ENCODE measurements around the gene HIGD2A. TPM values are rescaled to one million over a fixed set of nuclear protein-coding genes. Genes with fewer than 3 reads are reported as not detected.
"Not testable (repeated sequence)": the region's sequence is repeated elsewhere in the genome, so short reads cannot be mapped to it uniquely, and the experiment has no call there.

The HIGD2A gene
- total RNA-seq, 1 donor from 2014 or later, result 104 TPM

- no peaks in the 10 kb centered on the region for H3K4me1 ChIP-seq
- no peaks in the 10 kb centered on the region for H3K27me3 ChIP-seq
- H3K9me3 ChIP-seq, result no peaks in the 10 kb centered on the region
- peak; percentile 25 for DNase-seq
- no peak for TF ChIP-seq CTCF (IDR thresholded peaks at IDR 0.05)
- ATAC-seq, result no peak
- no peak overlapping the region for H3K4me3 ChIP-seq
- peaks cover 45% of the 10 kb centered on the region for H3K36me3 ChIP-seq
- intact Hi-C loops (cut with DNase I), result no loop called here
- H3K27ac ChIP-seq, result no peak overlapping the region
These were observed 18.0 kb downstream of the HIGD2A start for GRCh38 chr5:176406436-176407052.

- Histone ChIP-seq H3K36me3 (peaks cover 45% of the 10 kb centered on the region), H3K4me1 (no peaks in the 10 kb centered on the region), H3K27ac (no peak overlapping the region), H3K4me3 (no peak overlapping the region), H3K27me3 (no peaks in the 10 kb centered on the region), H3K9me3 (no peaks in the 10 kb centered on the region)
- intact Hi-C loops (cut with DNase I), result no loop called here
- no peak for ATAC-seq
- peak; percentile 22 for DNase-seq
- TF ChIP-seq CTCF (IDR thresholded peaks at IDR 0.05), result no peak
These were observed 19.1 kb downstream of the HIGD2A start for GRCh38 chr5:176407456-176408251.

- H3K4me1 ChIP-seq; intact Hi-C loops (cut with DNase I); H3K9me3 ChIP-seq; ATAC-seq; H3K4me3 ChIP-seq; H3K27ac ChIP-seq; H3K27me3 ChIP-seq: not testable (repeated sequence)
- H3K36me3 ChIP-seq, result peaks cover 45% of the 10 kb centered on the region
- peak; percentile 6 for DNase-seq
These were observed 19.7 kb downstream of the HIGD2A start for GRCh38 chr5:176408252-176408573.

GRCh38 chr5:176408590-176408989 lies 20.0 kb downstream of the HIGD2A start:
- no peak for TF ChIP-seq CTCF (IDR thresholded peaks at IDR 0.05)

GRCh38 chr5:176409765-176410164 lies 21.2 kb downstream of the HIGD2A start:
- H3K4me1 ChIP-seq, result peaks cover 18% of the 10 kb centered on the region
- peaks cover 45% of the 10 kb centered on the region for H3K36me3 ChIP-seq
- intact Hi-C loops (cut with DNase I), result no loop called here
- no peak for TF ChIP-seq CTCF (IDR thresholded peaks at IDR 0.05)
- H3K27me3 ChIP-seq, result no peaks in the 10 kb centered on the region
- DNase-seq (no peak), ATAC-seq (no peak)
- H3K4me3 ChIP-seq, result no peak overlapping the region
- H3K9me3 ChIP-seq, result no peaks in the 10 kb centered on the region
- no peak overlapping the region for H3K27ac ChIP-seq

More at GRCh38 chr5:176408590-176408989, 20.0 kb downstream of the HIGD2A start:
- Histone ChIP-seq H3K4me1 (peaks cover 6% of the 10 kb centered on the region), H3K27ac (no peak overlapping the region), H3K27me3 (no peaks in the 10 kb centered on the region), H3K9me3 (no peaks in the 10 kb centered on the region), H3K4me3 (no peak overlapping the region), H3K36me3 (peaks cover 45% of the 10 kb centered on the region)
- no peak for ATAC-seq
- intact Hi-C loops (cut with DNase I), result no loop called here
- DNase-seq, result peak; percentile 2

- peaks cover 42% of the 10 kb centered on the region for H3K36me3 ChIP-seq
- TF ChIP-seq CTCF (IDR thresholded peaks at IDR 0.05), result no peak
- intact Hi-C loops (cut with DNase I), result no loop called here
- no peaks in the 10 kb centered on the region for H3K9me3 ChIP-seq
- H3K27ac ChIP-seq, result no peak overlapping the region
- H3K4me3 ChIP-seq, result no peak overlapping the region
- peaks cover 26% of the 10 kb centered on the region for H3K4me1 ChIP-seq
- no peaks in the 10 kb centered on the region for H3K27me3 ChIP-seq
- ATAC-seq (no peak), DNase-seq (peak; percentile 21)
These were observed 22.1 kb downstream of the HIGD2A start for GRCh38 chr5:176410486-176411180.

All from upper lobe of right lung (tissue), 1 donor.